HPDE6-E6E7 (cell line): Measurements from ENCODE around the gene F12.
"Not testable (repeated sequence)": the region's sequence is repeated elsewhere in the genome, so short reads cannot be mapped to it uniquely, and the experiment has no call there.

Source experiments
- DNase-seq: peaks from one replicate; pipeline ENCODE4 v3.0.0; 2011; ENCODE audit warnings: missing footprints; ENCODE audit errors: extremely low spot score

F12 gene

GRCh38 chr5:177368869-177369644 is 40.3 kb downstream of the F12 start:
- DNase-seq = no peak

- DNase-seq = peak; percentile 73
Observed at GRCh38 chr5:177367981-177368868, 41.1 kb downstream of the F12 start.

- DNase-seq = no peak
Observed at GRCh38 chr5:177367323-177367848, 42.0 kb downstream of the F12 start.

- peak; percentile 86 for DNase-seq
Observed at GRCh38 chr5:177366528-177367322, 42.6 kb downstream of the F12 start.

GRCh38 chr5:177365845-177366527 is 43.4 kb downstream of the F12 start:
- no peak for DNase-seq

- no peak for DNase-seq
Observed at GRCh38 chr5:177364159-177364962, 45.0 kb downstream of the F12 start.

- no peak for DNase-seq
Observed at GRCh38 chr5:177363565-177363964, 45.8 kb downstream of the F12 start.

- peak; percentile 84 for DNase-seq
Observed at GRCh38 chr5:177362610-177363507, 46.5 kb downstream of the F12 start.

GRCh38 chr5:177362292-177362609 is 47.1 kb downstream of the F12 start:
- no peak for DNase-seq

GRCh38 chr5:177361418-177362291 is 47.7 kb downstream of the F12 start:
- no peak for DNase-seq

GRCh38 chr5:177360740-177361139 is 48.6 kb downstream of the F12 start:
- DNase-seq = not testable (repeated sequence)

GRCh38 chr5:177359860-177360259 is 49.5 kb downstream of the F12 start:
- no peak for DNase-seq

- DNase-seq = no peak
Observed at GRCh38 chr5:177359451-177359851, 49.9 kb downstream of the F12 start.

GRCh38 chr5:177358370-177358819 is 51.0 kb downstream of the F12 start:
- DNase-seq = no peak

GRCh38 chr5:177357459-177358351 is 51.7 kb downstream of the F12 start, which contains the start of gene RGS14:
Gene RGS14, plus strand, starts transcription at chr5:177357924. Its CDS starts 101 bp downstream, at chr5:177358025.
- DNase-seq = no peak

- DNase-seq = no peak
Observed at GRCh38 chr5:177357146-177357458, 52.3 kb downstream of the F12 start.

GRCh38 chr5:177356746-177357145 is 52.6 kb downstream of the F12 start:
- DNase-seq = no peak

- no peak for DNase-seq
Observed at GRCh38 chr5:177355868-177356168, 53.5 kb downstream of the F12 start.
